ENCODE data around the gene CEP131. TPM values are rescaled to one million over a fixed set of nuclear protein-coding genes. Genes with fewer than 3 reads are reported as not detected.

CEP131 gene
- total RNA-seq, 4 donors from 2014 or later, result 5.5 to 8.1 (median 6.0) TPM

DNA sequence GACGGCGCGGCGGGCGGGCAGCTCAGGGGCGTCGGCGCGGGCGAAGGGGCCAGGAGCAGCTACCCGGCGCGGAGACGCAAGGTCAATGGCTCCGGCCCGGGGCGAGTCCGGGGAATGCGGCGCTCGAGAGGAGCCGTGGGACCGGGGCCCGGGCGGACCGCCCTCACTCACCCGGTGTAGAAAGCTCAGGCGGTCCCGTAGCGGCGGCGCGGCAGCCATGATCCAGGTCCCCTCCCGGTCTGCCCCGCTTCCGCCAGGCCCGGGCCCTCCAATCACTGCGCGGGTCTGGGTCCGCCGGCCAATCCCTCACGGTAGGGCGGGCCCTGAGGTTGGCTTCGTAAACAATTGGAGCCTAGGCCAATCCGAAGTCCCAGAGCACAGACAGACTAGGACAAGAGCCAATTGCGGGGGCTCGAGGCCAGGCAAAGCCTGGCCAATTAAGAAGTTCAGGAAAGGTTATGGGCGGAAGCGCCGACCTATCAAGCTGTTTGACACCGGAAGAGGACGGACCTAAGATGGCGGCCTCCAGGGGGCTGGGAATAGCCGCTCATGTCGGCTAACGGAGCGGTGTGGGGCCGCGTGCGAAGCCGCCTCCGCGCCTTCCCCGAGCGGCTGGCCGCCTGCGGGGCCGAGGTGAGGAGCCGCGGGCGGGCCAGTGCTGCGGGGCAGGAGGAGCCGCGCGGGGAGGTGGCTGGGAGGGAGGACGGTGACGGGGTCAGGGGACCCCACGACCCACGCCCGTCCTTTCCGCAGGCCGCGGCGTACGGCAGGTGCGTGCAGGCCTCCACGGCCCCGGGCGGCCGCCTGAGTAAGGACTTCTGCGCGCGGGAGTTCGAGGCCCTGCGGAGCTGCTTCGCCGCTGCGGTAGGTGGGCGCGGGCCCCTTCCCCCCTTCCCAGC is 16.3 kb upstream of the CEP131 start, which contains the start of the genes NDUFAF8 and TEPSIN:
NDUFAF8 (plus strand) TSS at position 504 of the 899 bp plus-strand sequence; CDS start at position 550, 46 bp downstream.
TEPSIN (minus strand) TSS at position 241 of the 899 bp plus-strand sequence; CDS start at position 219, 22 bp downstream.
- Histone ChIP-seq H3K27ac (peak within 1 kb of the TSS; percentile 77 to 93 (median 88)), H3K36me3 (peaks cover 0 to 40% (median 0%) of the 10 kb centered on the region in 3 donors), H3K4me3 (peak within 1 kb of the TSS; percentile 63 to 99 (median 81)), H3K9me3 (no peaks in the 10 kb centered on the region), H3K27me3 (no peaks in the 10 kb centered on the region), H3K4me1 (peaks cover 27 to 59% (median 30%) of the 10 kb centered on the region in 3 donors)
- peak; percentile 87 for DNase-seq
- 0% methylated on average over 1 to 28 of the region's 100 CpGs for WGBS, 2 donors
- intact Hi-C loops (cut with DNase I), result no loop called here
- TF ChIP-seq POLR2A (IDR thresholded peaks at IDR 0.05) (peak in 3 of 4 donors; percentile 11 to 74 (median 53)), CTCF (IDR thresholded peaks at IDR 0.05) (peak in 2 of 6 experiments; percentile 19 to 22)

DNA sequence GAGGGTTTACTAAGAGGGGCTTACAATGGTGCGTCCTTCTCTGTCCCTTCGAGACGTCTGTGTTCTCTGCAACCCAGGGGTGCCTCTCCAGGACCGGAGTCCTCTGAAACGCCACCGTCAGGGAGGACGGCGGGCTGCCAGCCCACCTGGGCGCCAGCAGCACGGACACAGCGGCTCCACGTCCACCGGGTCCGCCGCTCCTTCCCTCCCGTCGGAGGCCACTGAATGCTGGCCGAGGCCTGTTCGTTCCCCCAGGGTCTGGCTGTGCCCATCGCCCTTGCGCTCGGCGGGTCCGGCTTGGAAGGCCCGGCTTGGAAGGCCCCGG is 15.7 kb upstream of the CEP131 start:
- TF ChIP-seq POLR2A (IDR thresholded peaks at IDR 0.05) (no peak), CTCF (IDR thresholded peaks at IDR 0.05) (peak in 1 of 6 experiments; percentile 7)
- H3K4me1 ChIP-seq, result peaks cover 27 to 59% (median 30%) of the 10 kb centered on the region in 3 donors
- intact Hi-C loops (cut with DNase I), result no loop called here

DNA sequence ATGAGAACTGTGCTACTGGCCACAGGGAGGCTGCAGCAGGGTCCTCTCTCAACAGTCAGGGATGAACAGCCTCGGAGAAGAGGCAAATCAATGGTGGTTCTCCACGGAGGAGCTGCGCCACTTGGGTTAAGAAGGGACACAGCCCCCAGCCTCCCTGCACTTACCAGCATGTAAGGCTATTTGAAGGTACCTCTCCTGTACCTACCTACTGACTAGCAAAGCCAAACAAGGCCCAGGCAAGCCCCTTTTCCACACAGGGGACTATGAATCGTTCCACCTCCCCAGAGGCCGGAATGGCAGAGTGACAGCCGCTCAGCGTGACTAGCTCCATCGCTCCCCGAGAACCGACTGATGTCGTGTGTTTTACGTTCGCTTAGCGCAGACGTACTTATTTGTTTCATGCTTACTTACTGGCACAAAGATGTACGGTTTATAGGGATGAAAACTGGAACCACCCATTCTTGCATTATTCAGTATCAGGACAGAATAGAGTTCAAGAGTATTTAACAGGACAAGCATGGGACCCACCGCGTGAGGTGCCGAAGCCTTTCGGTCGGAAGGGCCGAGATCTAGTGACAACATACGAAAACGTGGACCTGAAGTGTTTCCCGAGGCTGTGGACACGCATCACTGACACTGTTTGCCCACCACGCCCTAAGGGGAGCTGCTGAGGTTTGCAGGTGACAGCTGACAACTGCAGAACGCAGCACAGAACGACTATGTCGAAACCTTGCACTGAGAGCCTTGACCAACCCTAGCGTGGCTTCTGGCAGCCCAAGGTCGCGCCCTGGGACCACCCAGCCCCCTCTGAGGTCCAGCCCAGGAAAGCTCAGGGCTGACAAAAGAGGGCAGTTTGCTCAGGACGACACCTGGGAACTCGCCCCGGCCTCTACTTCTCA is 15.1 kb upstream of the CEP131 start:
- no peak for DNase-seq
- 42 to 63% methylated on average over 21 to 30 of the region's 36 CpGs for WGBS, 2 donors
- intact Hi-C loops (cut with DNase I), result no loop called here
- Histone ChIP-seq H3K27ac (peak overlapping the region in 3 of 4 donors; percentile 23 to 88 (median 87)), H3K4me3 (peak overlapping the region; percentile 63 to 99 (median 81)), H3K36me3 (peaks cover 4 to 53% (median 6%) of the 10 kb centered on the region in 3 donors), H3K4me1 (peaks cover 27 to 59% (median 30%) of the 10 kb centered on the region in 3 donors), H3K27me3 (no peaks in the 10 kb centered on the region), H3K9me3 (no peaks in the 10 kb centered on the region)
- TF ChIP-seq POLR2A (IDR thresholded peaks at IDR 0.05) (no peak), CTCF (IDR thresholded peaks at IDR 0.05) (no peak)

More for the DNA sequence above, 15.7 kb upstream of the CEP131 start:
- WGBS, 2 donors, result 0% methylated on average over 1 of the region's 26 CpGs; no CpG with 5 or more reads in 1 of the 2 donors
- Histone ChIP-seq H3K27me3 (no peaks in the 10 kb centered on the region), H3K36me3 (peaks cover 0 to 46% (median 2%) of the 10 kb centered on the region in 3 donors), H3K4me3 (peak overlapping the region; percentile 63 to 99 (median 81)), H3K9me3 (no peaks in the 10 kb centered on the region), H3K27ac (peak overlapping the region; percentile 23 to 88 (median 78))
- DNase-seq, result no peak

DNA sequence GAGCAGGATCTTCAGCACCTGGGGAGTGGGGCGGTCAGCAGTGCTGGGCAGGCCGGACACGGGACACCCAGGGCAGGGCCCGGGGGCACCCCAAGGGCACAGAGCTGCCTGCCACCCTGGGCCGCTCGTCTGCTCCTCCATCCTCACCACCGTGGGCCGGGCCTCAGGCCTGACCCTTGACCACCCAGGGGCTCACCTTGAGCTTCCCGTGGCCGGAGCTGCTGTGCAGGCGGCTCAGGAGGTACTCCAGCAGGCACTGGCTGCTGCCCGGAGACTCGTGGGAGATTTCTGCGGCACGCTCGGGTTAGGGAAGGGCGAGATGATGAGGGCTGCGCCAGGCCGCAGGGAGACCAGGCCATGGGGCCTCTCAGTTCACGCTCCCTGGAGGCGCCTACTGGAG is 14.0 kb upstream of the CEP131 start:
- peaks cover 27 to 56% (median 30%) of the 10 kb centered on the region in 3 donors for H3K4me1 ChIP-seq
- H3K27ac ChIP-seq, result no peak overlapping the region
- no peak for DNase-seq
- no peaks in the 10 kb centered on the region for H3K9me3 ChIP-seq
- intact Hi-C loops (cut with DNase I), result no loop called here
- no peaks in the 10 kb centered on the region for H3K27me3 ChIP-seq
- WGBS, 2 donors, result 100% methylated on average over 3 of the region's 21 CpGs; no CpG with 5 or more reads in 1 of the 2 donors
- peaks cover 10 to 63% (median 16%) of the 10 kb centered on the region in 3 donors for H3K36me3 ChIP-seq
- TF ChIP-seq CTCF (IDR thresholded peaks at IDR 0.05) (no peak), POLR2A (IDR thresholded peaks at IDR 0.05) (no peak)
- H3K4me3 ChIP-seq, result no peak overlapping the region
